ENCODE results near the gene SEPTIN5.

DNA sequence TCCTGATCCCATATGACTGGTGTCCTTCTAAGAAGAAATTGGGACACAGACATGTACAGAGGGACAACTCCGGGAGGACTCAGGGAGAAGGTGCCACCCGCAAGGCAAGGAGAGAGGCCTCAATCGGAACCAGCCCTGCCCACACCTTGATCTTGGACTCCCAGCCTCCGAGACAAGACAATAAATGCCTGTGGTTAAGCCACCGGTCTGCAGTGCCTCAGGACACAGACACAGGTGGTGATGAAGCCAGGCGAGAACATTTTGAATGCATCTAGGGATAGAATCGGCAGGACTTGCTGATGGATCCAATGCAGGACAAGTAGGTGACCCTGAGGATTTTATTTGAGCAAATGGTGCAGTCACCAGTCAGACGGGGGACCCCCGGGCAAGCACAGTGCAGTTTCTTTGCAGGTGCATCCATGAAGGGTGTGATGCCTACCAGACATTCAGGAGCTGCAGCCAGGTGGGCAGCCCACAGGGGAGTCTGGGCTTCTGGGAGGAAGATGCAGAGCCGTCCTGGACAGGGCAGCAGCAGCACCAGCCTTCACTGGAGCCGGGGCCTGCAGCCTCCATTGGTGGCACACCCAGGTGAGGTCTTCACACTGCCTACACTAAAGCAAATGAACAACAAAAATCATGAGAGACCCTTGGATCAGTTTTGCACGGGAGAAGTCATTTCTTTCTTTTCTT, 20.2 kb upstream of the SEPTIN5 start:
- TF ChIP-seq NANOG (IDR thresholded peaks at IDR 0.05; ENCODE audit: borderline replicate concordance): no peak
- no peak for TF ChIP-seq EZH2phosphoT487 (IDR thresholded peaks at IDR 0.05; ENCODE audit: unreplicated experiment)
- TF ChIP-seq, protein P1, sequence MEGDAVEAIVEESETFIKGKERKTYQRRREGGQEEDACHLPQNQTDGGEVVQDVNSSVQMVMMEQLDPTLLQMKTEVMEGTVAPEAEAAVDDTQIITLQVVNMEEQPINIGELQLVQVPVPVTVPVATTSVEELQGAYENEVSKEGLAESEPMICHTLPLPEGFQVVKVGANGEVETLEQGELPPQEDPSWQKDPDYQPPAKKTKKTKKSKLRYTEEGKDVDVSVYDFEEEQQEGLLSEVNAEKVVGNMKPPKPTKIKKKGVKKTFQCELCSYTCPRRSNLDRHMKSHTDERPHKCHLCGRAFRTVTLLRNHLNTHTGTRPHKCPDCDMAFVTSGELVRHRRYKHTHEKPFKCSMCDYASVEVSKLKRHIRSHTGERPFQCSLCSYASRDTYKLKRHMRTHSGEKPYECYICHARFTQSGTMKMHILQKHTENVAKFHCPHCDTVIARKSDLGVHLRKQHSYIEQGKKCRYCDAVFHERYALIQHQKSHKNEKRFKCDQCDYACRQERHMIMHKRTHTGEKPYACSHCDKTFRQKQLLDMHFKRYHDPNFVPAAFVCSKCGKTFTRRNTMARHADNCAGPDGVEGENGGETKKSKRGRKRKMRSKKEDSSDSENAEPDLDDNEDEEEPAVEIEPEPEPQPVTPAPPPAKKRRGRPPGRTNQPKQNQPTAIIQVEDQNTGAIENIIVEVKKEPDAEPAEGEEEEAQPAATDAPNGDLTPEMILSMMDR (conservative IDR thresholded peaks at IDR 0.05; ENCODE audit: low read depth in 2 of 2): no peak
- TF ChIP-seq EZH2 (IDR thresholded peaks at IDR 0.05; ENCODE audit: low read depth, unreplicated experiment): no peak
- no peak for TF ChIP-seq POLR2AphosphoS5 (IDR thresholded peaks at IDR 0.05; ENCODE audit: low read depth)
- TF ChIP-seq CREB1 (CRISPR knock-in tag; IDR thresholded peaks at IDR 0.05; ENCODE audit: low read depth): no peak
- no peak for TF ChIP-seq REST (IDR thresholded peaks at IDR 0.05; ENCODE audit: unreplicated experiment)
- no peak for TF ChIP-seq JUNB (IDR thresholded peaks at IDR 0.05; ENCODE audit: unreplicated experiment)
- TF ChIP-seq ETS1 (IDR thresholded peaks at IDR 0.05): no peak
